ENCODE measurements around the gene KCNIP3.

The KCNIP3 gene

GRCh38 chr2:95314964-95315611 is 17.9 kb downstream of the KCNIP3 start:
- no peaks in the 10 kb centered on the region for H3K9me3 Mint-ChIP-seq

GRCh38 chr2:95315801-95316411 is 18.8 kb downstream of the KCNIP3 start:
- Mint-ChIP-seq H3K4me3 (no peak overlapping the region), H3K27ac (no peak overlapping the region), H3K9me3 (no peaks in the 10 kb centered on the region), H3K27me3 (ENCODE audit: low read depth) (peaks cover 6% of the 10 kb centered on the region), H3K4me1 (peaks cover 21% of the 10 kb centered on the region), H3K36me3 (ENCODE audit: low read depth) (no peaks in the 10 kb centered on the region)
- TF ChIP-seq CTCF (IDR thresholded peaks at IDR 0.05; ENCODE audit: unreplicated experiment in 3 of 3) = no peak

More at GRCh38 chr2:95314964-95315611, 17.9 kb downstream of the KCNIP3 start:
- H3K36me3 Mint-ChIP-seq (ENCODE audit: low read depth) = no peaks in the 10 kb centered on the region
- TF ChIP-seq CTCF (IDR thresholded peaks at IDR 0.05; ENCODE audit: unreplicated experiment in 3 of 3) = peak; percentile 55 to 73 (median 61)
- no peak overlapping the region for H3K4me3 Mint-ChIP-seq
- H3K27ac Mint-ChIP-seq = peak overlapping the region in 2 of 3 experiments; percentile 7 to 62
- H3K4me1 Mint-ChIP-seq = peaks cover 21% of the 10 kb centered on the region
- peaks cover 6% of the 10 kb centered on the region for H3K27me3 Mint-ChIP-seq (ENCODE audit: low read depth)

GRCh38 chr2:95316466-95317122 is 19.4 kb downstream of the KCNIP3 start:
- no peak overlapping the region for H3K27ac Mint-ChIP-seq
- peaks cover 6% of the 10 kb centered on the region for H3K27me3 Mint-ChIP-seq (ENCODE audit: low read depth)
- no peak for TF ChIP-seq CTCF (IDR thresholded peaks at IDR 0.05; ENCODE audit: unreplicated experiment in 3 of 3)
- peaks cover 21% of the 10 kb centered on the region for H3K4me1 Mint-ChIP-seq
- H3K9me3 Mint-ChIP-seq = no peaks in the 10 kb centered on the region
- no peak overlapping the region for H3K4me3 Mint-ChIP-seq
- no peaks in the 10 kb centered on the region for H3K36me3 Mint-ChIP-seq (ENCODE audit: low read depth)

GRCh38 chr2:95317123-95317500 is 20.0 kb downstream of the KCNIP3 start:
- H3K27me3 Mint-ChIP-seq (ENCODE audit: low read depth) = peaks cover 10% of the 10 kb centered on the region
- no peak overlapping the region for H3K4me3 Mint-ChIP-seq
- H3K9me3 Mint-ChIP-seq = no peaks in the 10 kb centered on the region
- no peaks in the 10 kb centered on the region for H3K36me3 Mint-ChIP-seq (ENCODE audit: low read depth)
- no peak for TF ChIP-seq CTCF (IDR thresholded peaks at IDR 0.05; ENCODE audit: unreplicated experiment in 3 of 3)
- H3K4me1 Mint-ChIP-seq = peaks cover 21% of the 10 kb centered on the region
- no peak overlapping the region for H3K27ac Mint-ChIP-seq

GRCh38 chr2:95317665-95318425 is 20.7 kb downstream of the KCNIP3 start:
- no peak overlapping the region for H3K27ac Mint-ChIP-seq
- peaks cover 10% of the 10 kb centered on the region for H3K27me3 Mint-ChIP-seq (ENCODE audit: low read depth)
- peaks cover 21% of the 10 kb centered on the region for H3K4me1 Mint-ChIP-seq
- no peaks in the 10 kb centered on the region for H3K9me3 Mint-ChIP-seq
- H3K36me3 Mint-ChIP-seq (ENCODE audit: low read depth) = no peaks in the 10 kb centered on the region
- no peak overlapping the region for H3K4me3 Mint-ChIP-seq
- TF ChIP-seq CTCF (IDR thresholded peaks at IDR 0.05; ENCODE audit: unreplicated experiment in 3 of 3) = no peak

Measured in nephron (organoid).